Transverse colon (tissue), 4 donors: ENCODE data around the gene SIMC1.

Experiments used
- CTCF ChIP-seq, 5 experiments: fragments of 200-600 bp in 3 of 5; fragments of 450-650 bp in 2 of 5; sonication (generic) in 3 of 5; IDR thresholded peaks; 1 replicate in 2 of 5; 2 replicates in 3 of 5; pipeline ENCODE4 v1.5.1; 2016 to 2017; ENCODE audit warnings: antibody characterized with exemption in 5 of 5, inconsistent platforms in 3 of 5, mild to moderate bottlenecking in 2 of 5, moderate library complexity in 1 of 5
- EP300 ChIP-seq: sonication (generic); formaldehyde crosslinking; IDR thresholded peaks from one replicate; pipeline ENCODE4 v1.6.1; 2017; ENCODE audit warnings: antibody characterized with exemption, low read depth
- POLR2AphosphoS5 ChIP-seq, 3 donors: sonication (generic); formaldehyde crosslinking; IDR thresholded peaks; one replicate each; pipeline ENCODE4 v1.6.1; 2016; ENCODE audit warnings: antibody characterized with exemption in 3 of 3

- TF ChIP-seq POLR2AphosphoS5 (IDR thresholded peaks at IDR 0.05) (no peak), CTCF (IDR thresholded peaks at IDR 0.05) (no peak), EP300 (no peak)
Measured at GRCh38 chr5:176386491-176386890, 148.3 kb downstream of the SIMC1 start.
